Neuronal stem cell (in vitro differentiated cells): ENCODE results near the gene PLPP7.

Experiments
- DNase-seq: peaks from one replicate; pipeline ENCODE4 v3.0.0-alpha.2; 2013; ENCODE audit warnings: low spot score
- H2AFZ ChIP-seq: one replicate; pipeline ENCODE4 v1.6.1; 2013; ENCODE audit warnings: mild to moderate bottlenecking, low read length, inconsistent platforms
- H2AK5ac ChIP-seq: 2 replicates; pipeline ENCODE4 v1.6.1; 2013; ENCODE audit warnings: low read depth, mild to moderate bottlenecking, inconsistent platforms, low read length, moderate library complexity, mixed read lengths
- H2BK120ac ChIP-seq: 2 replicates; pipeline ENCODE4 v1.6.1; 2013; ENCODE audit warnings: low read depth, mild to moderate bottlenecking, inconsistent platforms, low read length, moderate library complexity, mixed read lengths
- H2BK12ac ChIP-seq: one replicate; pipeline ENCODE4 v1.6.1; 2013; ENCODE audit warnings: low read length, inconsistent platforms
- H2BK15ac ChIP-seq: 2 replicates; pipeline ENCODE4 v1.6.1; 2013; ENCODE audit warnings: mild to moderate bottlenecking, low read length, inconsistent platforms, mixed read lengths
- H2BK5ac ChIP-seq: one replicate; pipeline ENCODE4 v1.6.1; 2013; ENCODE audit warnings: inconsistent platforms, mild to moderate bottlenecking, low read length, moderate library complexity
- H3K14ac ChIP-seq: one replicate; pipeline ENCODE4 v1.6.1; 2013; ENCODE audit warnings: low read length, inconsistent platforms
- H3K18ac ChIP-seq: 2 replicates; pipeline ENCODE4 v1.6.1; 2013; ENCODE audit warnings: low read length, inconsistent platforms
- H3K23ac ChIP-seq: 2 replicates; pipeline ENCODE4 v1.6.1; 2013; ENCODE audit warnings: low read depth, mild to moderate bottlenecking, mixed read lengths, low read length, inconsistent platforms; ENCODE audit not compliant: poor library complexity
- H3K27ac ChIP-seq: replicated peaks from 3 replicates; pipeline ENCODE4 v1.5.1; 2013; ENCODE audit warnings: low read length, inconsistent platforms
- H3K27me3 ChIP-seq, 3 experiments: 2 replicates each; pipeline ENCODE4 v1.6.1; 2013; ENCODE audit warnings: low read length in 3 of 3, mild to moderate bottlenecking in 2 of 3, inconsistent platforms in 1 of 3, low read depth in 1 of 3, mixed read lengths in 1 of 3, moderate library complexity in 1 of 3; ENCODE audit not compliant: control insufficient read depth in 3 of 3, insufficient read depth in 3 of 3
- H3K36me3 ChIP-seq, 2 donors: replicated peaks in 1 of 2; 2 replicates each; pipeline ENCODE4 v1.6.1; 2013; ENCODE audit warnings: low read length in 2 of 2; ENCODE audit not compliant: control insufficient read depth in 2 of 2, insufficient read depth in 2 of 2
- H3K4ac ChIP-seq: 2 replicates; pipeline ENCODE4 v1.6.1; 2013; ENCODE audit warnings: inconsistent platforms, mild to moderate bottlenecking, low read length, moderate library complexity
- H3K4me1 ChIP-seq, 2 donors: 1 replicate in 1 of 2; 2 replicates in 1 of 2; pipeline ENCODE4 v1.6.1; 2013; ENCODE audit warnings: low read length in 2 of 2, low read depth in 1 of 2; ENCODE audit not compliant: control insufficient read depth in 2 of 2, insufficient read depth in 1 of 2
- H3K4me2 ChIP-seq: one replicate; pipeline ENCODE4 v1.6.1; 2013; ENCODE audit warnings: mild to moderate bottlenecking, low read length, inconsistent platforms; ENCODE audit not compliant: insufficient read depth, poor library complexity, severe bottlenecking
- H3K4me3 ChIP-seq, 2 donors: 2 replicates each; pipeline ENCODE4 v1.5.1; 2013; ENCODE audit warnings: low read length in 2 of 2, mild to moderate bottlenecking in 2 of 2, inconsistent platforms in 1 of 2, moderate library complexity in 1 of 2
- H3K79me1 ChIP-seq: one replicate; pipeline ENCODE4 v1.6.1; 2013; ENCODE audit warnings: low read depth, mild to moderate bottlenecking, inconsistent platforms, low read length, moderate library complexity
- H3K9ac ChIP-seq: one replicate; pipeline ENCODE4 v1.6.1; 2013; ENCODE audit warnings: mild to moderate bottlenecking, low read depth, low read length, inconsistent platforms; ENCODE audit not compliant: poor library complexity
- H3K9me3 ChIP-seq, 2 donors: replicated peaks in 1 of 2; 2 replicates each; pipeline versions ENCODE3 to v1.6.1; 2013; ENCODE audit warnings: low read length in 2 of 2, mild to moderate bottlenecking in 2 of 2, inconsistent platforms in 1 of 2, low read depth in 1 of 2, mixed read lengths in 1 of 2, moderate library complexity in 1 of 2; ENCODE audit not compliant: control insufficient read depth in 2 of 2, insufficient read depth in 1 of 2
- H4K8ac ChIP-seq: one replicate; pipeline ENCODE4 v1.6.1; 2013; ENCODE audit warnings: low read depth, mild to moderate bottlenecking, inconsistent platforms, low read length, moderate library complexity
- H4K91ac ChIP-seq: one replicate; pipeline ENCODE4 v1.6.1; 2013; ENCODE audit warnings: low read length, low read depth, mild to moderate bottlenecking, inconsistent platforms; ENCODE audit not compliant: poor library complexity
- WGBS, 2 donors: extraction: QIAGEN DNeasy Blood & Tissue Kit; methylation state at CpG; one replicate each; pipeline ENCODE4 v1.1.7; 2013; ENCODE audit warnings: missing lambda C conversion rate in 2 of 2, mixed read lengths in 1 of 2; ENCODE audit not compliant: insufficient read length in 2 of 2, insufficient replicate concordance in 1 of 2; ENCODE audit errors: extremely low coverage in 2 of 2; 5-methylcytosine and 5-hydroxymethylcytosine counted together

The PLPP7 gene

GRCh38 chr9:131252120-131252519 is 37.4 kb upstream of the PLPP7 start:
- Histone ChIP-seq H3K4me3 (no peak overlapping the region), H3K4me2 (no peak overlapping the region), H3K4me1 (peaks cover 5 to 13% of the 10 kb centered on the region in 2 donors), H3K27me3 (no peaks in the 10 kb centered on the region), H4K8ac (peak overlapping the region; percentile 48), H3K4ac (no peak overlapping the region), H3K27ac (no peak overlapping the region), H2BK120ac (no peak overlapping the region), H3K14ac (peak overlapping the region; percentile 56), H3K36me3 (no peaks in the 10 kb centered on the region), H2BK12ac (peak overlapping the region; percentile 90), H2AFZ (no peak overlapping the region), H2AK5ac (peak overlapping the region; percentile 75), H2BK5ac (peak overlapping the region; percentile 53), H4K91ac (no peak overlapping the region), H3K18ac (peak overlapping the region; percentile 76), H3K9ac (no peak overlapping the region), H2BK15ac (peak overlapping the region; percentile 58), H3K23ac (peak overlapping the region; percentile 89), H3K79me1 (peaks cover 2% of the 10 kb centered on the region), H3K9me3 (no peaks in the 10 kb centered on the region)
- no CpG with 5 or more reads among the region's 23 CpGs for WGBS, 2 donors
- no peak for DNase-seq

DNA sequence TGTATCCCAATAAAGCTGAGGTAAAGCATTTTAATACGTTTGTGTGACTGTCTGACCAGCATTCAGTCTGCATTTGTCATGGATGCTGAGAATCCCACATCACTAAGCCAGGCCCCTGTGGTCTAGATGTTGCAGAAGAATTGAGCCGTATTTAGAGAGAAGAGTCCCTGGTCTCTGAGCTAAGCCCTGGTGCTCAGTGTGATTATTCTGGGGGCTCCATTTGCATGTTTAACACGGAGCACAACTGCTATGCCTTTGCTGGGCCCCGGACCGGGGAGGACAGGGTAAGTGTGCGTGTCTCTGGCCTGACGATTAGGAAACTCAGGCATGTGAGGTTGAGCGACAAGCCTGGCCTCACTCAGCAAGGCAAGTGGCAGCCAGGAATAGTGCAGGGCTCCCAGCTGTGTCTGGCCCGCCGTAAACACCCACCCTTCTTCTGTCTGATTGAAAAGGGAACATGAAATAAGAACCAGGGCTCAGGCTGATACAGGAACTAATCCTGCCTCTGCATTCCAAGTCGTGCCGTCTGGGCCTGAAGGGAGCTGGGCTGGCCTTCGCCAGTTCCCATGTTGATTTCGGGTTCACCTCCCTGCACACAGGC is 35.5 kb upstream of the PLPP7 start:
- Histone ChIP-seq H3K4ac (no peak overlapping the region), H3K9me3 (no peaks in the 10 kb centered on the region), H2BK12ac (no peak overlapping the region), H3K27ac (peak overlapping the region; percentile 16), H2BK5ac (no peak overlapping the region), H3K9ac (no peak overlapping the region), H3K18ac (peak overlapping the region; percentile 22), H3K14ac (no peak overlapping the region), H3K27me3 (no peaks in the 10 kb centered on the region), H2BK120ac (no peak overlapping the region), H4K8ac (no peak overlapping the region), H3K36me3 (no peaks in the 10 kb centered on the region), H3K4me3 (no peak overlapping the region), H3K23ac (peak overlapping the region; percentile 56), H2AFZ (peak overlapping the region; percentile 71), H2BK15ac (no peak overlapping the region), H3K4me2 (no peak overlapping the region), H3K79me1 (peaks cover 2% of the 10 kb centered on the region), H2AK5ac (no peak overlapping the region), H3K4me1 (peaks cover 5 to 13% of the 10 kb centered on the region in 2 donors), H4K91ac (no peak overlapping the region)
- DNase-seq, result no peak
- WGBS, 2 donors, result no CpG with 5 or more reads among the region's 14 CpGs

GRCh38 chr9:131254626-131255025 is 34.9 kb upstream of the PLPP7 start:
- Histone ChIP-seq H3K27ac (no peak overlapping the region), H3K27me3 (no peaks in the 10 kb centered on the region), H3K4me2 (no peak overlapping the region), H3K4me3 (no peak overlapping the region), H2BK120ac (no peak overlapping the region), H3K9me3 (no peaks in the 10 kb centered on the region), H3K36me3 (no peaks in the 10 kb centered on the region), H2AK5ac (no peak overlapping the region), H2BK5ac (no peak overlapping the region), H3K79me1 (peaks cover 2% of the 10 kb centered on the region), H2BK12ac (no peak overlapping the region), H3K4me1 (peaks cover 5 to 13% of the 10 kb centered on the region in 2 donors), H4K8ac (no peak overlapping the region), H3K18ac (no peak overlapping the region), H4K91ac (no peak overlapping the region), H3K23ac (no peak overlapping the region), H2AFZ (no peak overlapping the region), H3K14ac (no peak overlapping the region), H3K4ac (no peak overlapping the region), H3K9ac (no peak overlapping the region), H2BK15ac (no peak overlapping the region)
- no CpG with 5 or more reads among the region's 14 CpGs for WGBS, 2 donors
- DNase-seq, result no peak

GRCh38 chr9:131255676-131256197 is 33.8 kb upstream of the PLPP7 start:
- Histone ChIP-seq H3K4me2 (no peak overlapping the region), H3K18ac (peak overlapping the region; percentile 85), H3K23ac (peak overlapping the region; percentile 94), H3K4ac (no peak overlapping the region), H4K91ac (no peak overlapping the region), H3K79me1 (peaks cover 2% of the 10 kb centered on the region), H2BK15ac (no peak overlapping the region), H3K4me1 (peaks cover 5 to 13% of the 10 kb centered on the region in 2 donors), H3K27me3 (no peaks in the 10 kb centered on the region), H2AK5ac (peak overlapping the region; percentile 14), H2BK12ac (no peak overlapping the region), H4K8ac (no peak overlapping the region), H2AFZ (peak overlapping the region; percentile 84), H3K4me3 (peak overlapping the region in 1 of 2 donors; percentile 6), H2BK120ac (no peak overlapping the region), H2BK5ac (no peak overlapping the region), H3K27ac (no peak overlapping the region), H3K14ac (no peak overlapping the region), H3K9ac (no peak overlapping the region), H3K36me3 (peaks cover 0 to 1% of the 10 kb centered on the region in 2 donors), H3K9me3 (no peaks in the 10 kb centered on the region)
- no CpG with 5 or more reads among the region's 8 CpGs for WGBS, 2 donors
- DNase-seq, result no peak
